ENCODE measurements around the gene SUGP1.

The SUGP1 gene

GRCh38 chr19:19292607-19293006, 27.7 kb downstream of the SUGP1 start:
- Histone ChIP-seq H4K20me1 (ENCODE audit: insufficient read depth, low read length) (no peaks in the 10 kb centered on the region), H3K9me3 (ENCODE audit: insufficient read depth, low read length) (no peaks in the 10 kb centered on the region), H3K27ac (ENCODE audit: low read length) (no peak overlapping the region), H3K79me2 (ENCODE audit: low read length) (no peaks in the 10 kb centered on the region), H3K9ac (ENCODE audit: low read length) (no peak overlapping the region), H3K4me2 (ENCODE audit: low read length) (no peak overlapping the region), H2AFZ (ENCODE audit: low read depth, low read length) (no peak overlapping the region), H3K27me3 (ENCODE audit: low read depth, low read length) (no peaks in the 10 kb centered on the region), H3K4me1 (ENCODE audit: low read length) (no peaks in the 10 kb centered on the region), H3K4me3 (ENCODE audit: low read length) (no peak overlapping the region), H3K36me3 (replicated peaks; ENCODE audit: low read depth, low read length) (peaks cover 46% of the 10 kb centered on the region)
- TF ChIP-seq EZH2phosphoT487 (IDR thresholded peaks at IDR 0.05; ENCODE audit: low read depth), result no peak
- no peak for TF ChIP-seq CTCF (IDR thresholded peaks at IDR 0.05; ENCODE audit: low read depth, low read length)

GRCh38 chr19:19285686-19286085, 34.6 kb downstream of the SUGP1 start:
- Histone ChIP-seq H3K27ac (ENCODE audit: low read length) (no peak overlapping the region), H2AFZ (ENCODE audit: low read depth, low read length) (no peak overlapping the region), H3K4me1 (ENCODE audit: low read length) (no peaks in the 10 kb centered on the region), H3K79me2 (ENCODE audit: low read length) (no peaks in the 10 kb centered on the region), H3K9me3 (ENCODE audit: insufficient read depth, low read length) (no peaks in the 10 kb centered on the region), H3K36me3 (replicated peaks; ENCODE audit: low read depth, low read length) (peaks cover 25% of the 10 kb centered on the region), H3K9ac (ENCODE audit: low read length) (no peak overlapping the region), H3K4me2 (ENCODE audit: low read length) (no peak overlapping the region), H4K20me1 (ENCODE audit: insufficient read depth, low read length) (no peaks in the 10 kb centered on the region), H3K27me3 (ENCODE audit: low read depth, low read length) (no peaks in the 10 kb centered on the region), H3K4me3 (ENCODE audit: low read length) (no peak overlapping the region)
- TF ChIP-seq CTCF (IDR thresholded peaks at IDR 0.05; ENCODE audit: low read depth, low read length) (no peak), EZH2phosphoT487 (IDR thresholded peaks at IDR 0.05; ENCODE audit: low read depth) (no peak)

- no peak overlapping the region for H3K4me2 ChIP-seq (ENCODE audit: low read length)
- no peaks in the 10 kb centered on the region for H3K9me3 ChIP-seq (ENCODE audit: insufficient read depth, low read length)
- peaks cover 40% of the 10 kb centered on the region for H3K36me3 ChIP-seq (replicated peaks; ENCODE audit: low read depth, low read length)
- H3K27ac ChIP-seq (ENCODE audit: low read length), result no peak overlapping the region
- TF ChIP-seq CTCF (IDR thresholded peaks at IDR 0.05; ENCODE audit: low read depth, low read length), result no peak
- TF ChIP-seq EZH2phosphoT487 (IDR thresholded peaks at IDR 0.05; ENCODE audit: low read depth), result no peak
- H3K79me2 ChIP-seq (ENCODE audit: low read length), result no peaks in the 10 kb centered on the region
- H3K4me3 ChIP-seq (ENCODE audit: low read length), result no peak overlapping the region
- H2AFZ ChIP-seq (ENCODE audit: low read depth, low read length), result no peak overlapping the region
- no peaks in the 10 kb centered on the region for H3K27me3 ChIP-seq (ENCODE audit: low read depth, low read length)
- H3K4me1 ChIP-seq (ENCODE audit: low read length), result no peaks in the 10 kb centered on the region
- no peaks in the 10 kb centered on the region for H4K20me1 ChIP-seq (ENCODE audit: insufficient read depth, low read length)
- H3K9ac ChIP-seq (ENCODE audit: low read length), result no peak overlapping the region
Measured at GRCh38 chr19:19280561-19280960, 39.7 kb downstream of the SUGP1 start.

GRCh38 chr19:19279853-19280252, 40.5 kb downstream of the SUGP1 start:
- H3K36me3 ChIP-seq (replicated peaks; ENCODE audit: low read depth, low read length), result peaks cover 40% of the 10 kb centered on the region
- no peak overlapping the region for H3K4me3 ChIP-seq (ENCODE audit: low read length)
- H4K20me1 ChIP-seq (ENCODE audit: insufficient read depth, low read length), result no peaks in the 10 kb centered on the region
- H3K27me3 ChIP-seq (ENCODE audit: low read depth, low read length), result no peaks in the 10 kb centered on the region
- TF ChIP-seq CTCF (IDR thresholded peaks at IDR 0.05; ENCODE audit: low read depth, low read length) (no peak), EZH2phosphoT487 (IDR thresholded peaks at IDR 0.05; ENCODE audit: low read depth) (no peak)
- no peak overlapping the region for H3K4me2 ChIP-seq (ENCODE audit: low read length)
- no peak overlapping the region for H2AFZ ChIP-seq (ENCODE audit: low read depth, low read length)
- H3K79me2 ChIP-seq (ENCODE audit: low read length), result no peaks in the 10 kb centered on the region
- H3K27ac ChIP-seq (ENCODE audit: low read length), result no peak overlapping the region
- no peaks in the 10 kb centered on the region for H3K9me3 ChIP-seq (ENCODE audit: insufficient read depth, low read length)
- H3K4me1 ChIP-seq (ENCODE audit: low read length), result no peaks in the 10 kb centered on the region
- H3K9ac ChIP-seq (ENCODE audit: low read length), result no peak overlapping the region

Measured in OCI-LY3 (cell line).